ENCODE measurements around the gene ACP7. TPM values are rescaled to one million over a fixed set of nuclear protein-coding genes. Genes with fewer than 3 reads are reported as not detected.

Gene ACP7
- polyA plus RNA-seq, 1 of the 3 experiments (the other 2 are of a cell fraction) = 0.36 TPM

DNA sequence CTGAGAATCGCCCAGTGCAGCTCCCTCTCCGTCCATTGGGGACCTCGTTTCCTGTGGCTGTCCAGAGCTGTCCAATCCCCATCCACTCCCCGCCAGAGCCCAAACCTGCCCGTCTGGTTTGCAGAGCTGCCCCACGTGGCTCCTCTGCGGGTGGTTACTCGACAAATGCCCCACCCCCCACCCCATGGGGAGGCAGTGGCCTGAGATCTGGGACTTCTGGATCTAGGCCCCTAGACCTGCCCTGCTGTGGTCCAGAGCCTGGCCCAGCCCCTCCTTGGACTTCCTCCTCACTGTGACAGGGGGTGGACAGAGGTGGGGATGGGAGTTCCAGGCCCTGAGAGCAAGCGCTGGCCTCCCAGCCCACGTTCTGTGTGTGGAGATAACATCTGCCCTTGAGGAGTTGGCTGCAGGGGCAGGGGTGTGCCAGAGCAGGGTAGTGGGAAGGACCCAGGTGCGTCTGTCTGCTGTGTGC lies 70.5 kb downstream of the ACP7 start:
- peaks cover 47% of the 10 kb centered on the region for H4K20me1 ChIP-seq (ENCODE audit: insufficient read depth)
- ChIA-PET POLR2A (no interaction called here), CTCF (interaction anchor here (1.0 to 3.0 kb wide), 4 partner anchors 9 to 34 kb away, joined by 3 to 16 read pairs (median 5); no protein-coding TSS in a partner anchor)
- H2AFZ ChIP-seq (ENCODE audit: low read depth) = no peak overlapping the region
- H3K4me1 ChIP-seq (ENCODE audit: control insufficient read depth in 1 of 2, insufficient read depth in 2 of 2, low read depth in 1 of 2, low read length in 1 of 2) = peaks cover 0 to 46% of the 10 kb centered on the region in 2 experiments; a peak in 1 of 4 replicates
- H3K36me3 ChIP-seq (replicated peaks in 1 of 2; ENCODE audit: control insufficient read depth in 1 of 2, insufficient read depth in 2 of 2, low read length in 1 of 2) = no peaks in the 10 kb centered on the region
- WGBS (ENCODE audit: low lambda C conversion rate) = 78% methylated on average over 10 of the region's 11 CpGs
- no peaks in the 10 kb centered on the region for H3K9me2 ChIP-seq
- H3K27ac ChIP-seq (ENCODE audit: low read depth in 2 of 2, low read length in 1 of 2) = peak overlapping the region in 1 of 2 experiments; percentile 3; a peak in 1 of 4 replicates
- no peaks in the 10 kb centered on the region for H3F3A ChIP-seq (replicated peaks; ENCODE audit: insufficient read depth)
- no peak overlapping the region for H3K4me2 ChIP-seq
- no peaks in the 10 kb centered on the region for H3K9me3 ChIP-seq
- H3K27me3 ChIP-seq (ENCODE audit: insufficient read depth) = no peaks in the 10 kb centered on the region
- TF ChIP-seq GATA2 (CRISPR knock-in tag; IDR thresholded peaks at IDR 0.05) (peak; percentile 57), USF2 (IDR thresholded peaks at IDR 0.05; ENCODE audit: borderline replicate concordance, low read depth, low read length) (no peak)
- H3K9ac ChIP-seq = no peak overlapping the region
- peaks cover 85% of the 10 kb centered on the region for H3K79me2 ChIP-seq (ENCODE audit: insufficient read depth)
- no peak overlapping the region for H3K4me3 ChIP-seq (ENCODE audit: low read depth in 2 of 2, low read length in 1 of 2)
- DNase-seq = peak; percentile 75

DNA sequence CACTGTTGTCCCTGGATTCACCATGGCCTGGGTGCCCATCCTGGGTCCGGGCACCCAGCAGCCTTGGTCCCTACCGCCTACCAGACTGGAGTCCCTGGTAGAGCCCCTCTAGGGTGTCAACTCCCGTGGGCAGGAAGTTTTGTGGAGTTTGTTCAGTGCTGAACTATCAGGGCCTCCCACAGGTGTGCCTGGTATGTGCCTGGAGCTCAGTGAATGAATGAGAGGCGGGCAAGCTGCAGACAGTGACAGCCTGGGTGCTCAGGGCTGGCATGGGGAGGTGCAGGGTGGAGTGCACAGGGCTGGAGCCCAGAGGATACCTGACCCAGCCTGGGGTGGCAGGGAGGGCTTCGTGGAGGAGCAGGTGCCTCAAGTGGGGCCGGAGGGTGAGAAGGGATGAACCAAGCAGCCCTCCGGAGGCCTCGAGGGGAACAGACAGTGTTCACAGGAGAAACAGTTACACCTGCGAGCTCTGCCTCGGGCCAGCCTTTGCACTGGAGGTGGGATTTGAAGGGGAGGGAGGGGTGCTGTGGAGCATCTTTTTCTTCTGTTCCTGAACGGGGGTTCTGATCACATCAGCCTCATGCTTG lies 71.0 kb downstream of the ACP7 start:
- Histone ChIP-seq H3K36me3 (replicated peaks in 1 of 2; ENCODE audit: control insufficient read depth in 1 of 2, insufficient read depth in 2 of 2, low read length in 1 of 2) (no peaks in the 10 kb centered on the region), H4K20me1 (ENCODE audit: insufficient read depth) (peaks cover 51% of the 10 kb centered on the region), H3F3A (replicated peaks; ENCODE audit: insufficient read depth) (no peaks in the 10 kb centered on the region), H3K4me2 (no peak overlapping the region), H3K9me3 (no peaks in the 10 kb centered on the region), H3K4me1 (ENCODE audit: control insufficient read depth in 1 of 2, insufficient read depth in 2 of 2, low read depth in 1 of 2, low read length in 1 of 2) (peaks cover 0 to 52% of the 10 kb centered on the region in 2 experiments; a peak in 1 of 4 replicates), H3K27ac (ENCODE audit: low read depth in 2 of 2, low read length in 1 of 2) (peak overlapping the region in 1 of 2 experiments; percentile 0; a peak in 1 of 4 replicates), H3K9ac (no peak overlapping the region), H2AFZ (ENCODE audit: low read depth) (no peak overlapping the region), H3K9me2 (no peaks in the 10 kb centered on the region), H3K27me3 (ENCODE audit: insufficient read depth) (no peaks in the 10 kb centered on the region), H3K79me2 (ENCODE audit: insufficient read depth) (peaks cover 85% of the 10 kb centered on the region; the same call in 1 of the 2 replicates), H3K4me3 (ENCODE audit: low read depth in 2 of 2, low read length in 1 of 2) (no peak overlapping the region)
- ChIA-PET POLR2A (no interaction called here), CTCF (interaction anchor here (1.8 to 3.0 kb wide), 2 partner anchors 10 to 33 kb away, joined by 7 to 16 read pairs; no protein-coding TSS in a partner anchor)
- 91% methylated on average over 9 of the region's 11 CpGs for WGBS (ENCODE audit: low lambda C conversion rate)
- DNase-seq = no peak
- TF ChIP-seq ZBTB33 (IDR thresholded peaks at IDR 0.05; ENCODE audit: borderline replicate concordance, low read depth) (no peak), USF2 (IDR thresholded peaks at IDR 0.05; ENCODE audit: borderline replicate concordance, low read depth, low read length) (no peak), EP300 (IDR thresholded peaks at IDR 0.05; ENCODE audit: borderline replicate concordance in 1 of 2, low read depth in 1 of 2, low read length in 1 of 2) (no peak), FOXJ3 (CRISPR knock-in tag; IDR thresholded peaks at IDR 0.05) (no peak), GATA2 (CRISPR knock-in tag; IDR thresholded peaks at IDR 0.05) (no peak), GABPA (IDR thresholded peaks at IDR 0.05; ENCODE audit: low read depth) (no peak), TEAD4 (IDR thresholded peaks at IDR 0.05; ENCODE audit: borderline replicate concordance, insufficient read depth) (no peak), REST (IDR thresholded peaks at IDR 0.05; ENCODE audit: low read depth, low read length) (no peak), YY1 (IDR thresholded peaks at IDR 0.05; ENCODE audit: low read depth) (no peak), FOSL2 (IDR thresholded peaks at IDR 0.05; ENCODE audit: borderline replicate concordance, low read depth) (no peak), MXI1 (IDR thresholded peaks at IDR 0.05; ENCODE audit: low read depth, low read length) (no peak), RCOR1 (IDR thresholded peaks at IDR 0.05; ENCODE audit: low read length) (no peak), ELF1 (IDR thresholded peaks at IDR 0.05) (no peak), RFX5 (IDR thresholded peaks at IDR 0.05; ENCODE audit: low read length) (no peak), MEF2A (IDR thresholded peaks at IDR 0.05; ENCODE audit: borderline replicate concordance, low read depth) (no peak)
- TF ChIP-seq, protein P1, sequence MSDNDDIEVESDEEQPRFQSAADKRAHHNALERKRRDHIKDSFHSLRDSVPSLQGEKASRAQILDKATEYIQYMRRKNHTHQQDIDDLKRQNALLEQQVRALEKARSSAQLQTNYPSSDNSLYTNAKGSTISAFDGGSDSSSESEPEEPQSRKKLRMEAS (IDR thresholded peaks at IDR 0.05; ENCODE audit: low read depth) = no peak
- TF ChIP-seq, protein P2, sequence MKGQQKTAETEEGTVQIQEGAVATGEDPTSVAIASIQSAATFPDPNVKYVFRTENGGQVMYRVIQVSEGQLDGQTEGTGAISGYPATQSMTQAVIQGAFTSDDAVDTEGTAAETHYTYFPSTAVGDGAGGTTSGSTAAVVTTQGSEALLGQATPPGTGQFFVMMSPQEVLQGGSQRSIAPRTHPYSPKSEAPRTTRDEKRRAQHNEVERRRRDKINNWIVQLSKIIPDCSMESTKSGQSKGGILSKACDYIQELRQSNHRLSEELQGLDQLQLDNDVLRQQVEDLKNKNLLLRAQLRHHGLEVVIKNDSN (IDR thresholded peaks at IDR 0.05; ENCODE audit: borderline replicate concordance, low read depth) = no peak
